Fibroblast of lung (primary cell): ENCODE measurements around the gene RAB44. TPM values are rescaled to one million over a fixed set of nuclear protein-coding genes. Genes with fewer than 3 reads are reported as not detected.

Source experiments
- DNase-seq, 2 donors: peaks; one replicate each; pipeline versions ENCODE4 v3.0.0 to v3.0.0-alpha.2; 2010; ENCODE audit warnings: low read depth in 2 of 2
- H2AFZ ChIP-seq: 2 replicates; pipeline ENCODE4 v1.5.1; 2012; ENCODE audit warnings: low read length, control low read depth, inconsistent platforms
- H3K27ac ChIP-seq: 2 replicates; pipeline ENCODE4 v1.5.1; 2011; ENCODE audit warnings: low read length, control low read depth; ENCODE audit not compliant: insufficient read depth
- H3K27me3 ChIP-seq: 2 replicates; pipeline ENCODE4 v1.5.1; 2011; ENCODE audit warnings: mild to moderate bottlenecking, low read length; ENCODE audit not compliant: control insufficient read depth, insufficient read depth
- H3K36me3 ChIP-seq: 2 replicates; pipeline ENCODE4 v1.5.1; 2011; ENCODE audit warnings: low read length; ENCODE audit not compliant: control insufficient read depth, insufficient read depth
- H3K4me1 ChIP-seq: 2 replicates; pipeline ENCODE4 v1.5.1; 2011; ENCODE audit warnings: low read length; ENCODE audit not compliant: control insufficient read depth, insufficient read depth; ENCODE audit errors: extremely low read depth
- H3K4me2 ChIP-seq: 2 replicates; pipeline ENCODE4 v1.5.1; 2011; ENCODE audit warnings: low read length, control low read depth; ENCODE audit not compliant: insufficient read depth; ENCODE audit errors: extremely low read depth
- H3K4me3 ChIP-seq, 4 experiments: fragments of 200-600 bp in 1 of 4; sonication (generic) in 1 of 4; replicated peaks in 1 of 4; 2 replicates each; pipeline ENCODE4 v1.5.1; 2011 to 2016; ENCODE audit warnings: low read length in 4 of 4, low read depth in 3 of 4, mild to moderate bottlenecking in 3 of 4, control low read depth in 2 of 4, inconsistent platforms in 1 of 4, mixed read lengths in 1 of 4; ENCODE audit not compliant: insufficient read depth in 1 of 4; ENCODE audit errors: control extremely low read depth in 1 of 4
- H3K79me2 ChIP-seq: 2 replicates; pipeline ENCODE4 v1.5.1; 2012; ENCODE audit warnings: mild to moderate bottlenecking, low read length, inconsistent platforms; ENCODE audit not compliant: control insufficient read depth, insufficient read depth
- H3K9ac ChIP-seq: 2 replicates; pipeline ENCODE4 v1.5.1; 2011; ENCODE audit warnings: mild to moderate bottlenecking, low read length, control low read depth; ENCODE audit not compliant: insufficient read depth
- H3K9me3 ChIP-seq: 2 replicates; pipeline ENCODE4 v1.5.1; 2012; ENCODE audit warnings: low read depth, low read length; ENCODE audit not compliant: control insufficient read depth, insufficient read depth
- H4K20me1 ChIP-seq: 2 replicates; pipeline ENCODE4 v1.5.1; 2011; ENCODE audit warnings: low read length; ENCODE audit not compliant: control insufficient read depth, insufficient read depth; ENCODE audit errors: extremely low read depth
- EZH2 ChIP-seq: IDR thresholded peaks from 2 replicates; pipeline ENCODE4 v1.5.1; 2012; ENCODE audit warnings: low read length, control low read depth, mild to moderate bottlenecking; ENCODE audit errors: missing control alignments
- polyA plus RNA-seq, 2 donors: library from polyadenylated mRNA; depleted of rRNA in 1 of 2; stranded (reverse) in 1 of 2; unstranded in 1 of 2; fragments of >200 nt; gene quantifications; 2 replicates each; pipeline ENCODE4 v1.2.1, GENCODE V29; 2011 to 2012; ENCODE audit warnings: missing spikeins in 1 of 2
- total RNA-seq: library from RNA; depleted of rRNA; stranded (reverse); fragments of >200 nt; gene quantifications from 2 replicates; pipeline ENCODE4 v1.2.1, GENCODE V29; 2014
- TF ChIP-seq, protein P1 (sequence below), 2 donors: IDR thresholded peaks in 1 of 2; conservative IDR thresholded peaks in 1 of 2; 1 replicate in 1 of 2; 2 replicates in 1 of 2; pipeline ENCODE4 v1.5.1; 2011 to 2012; ENCODE audit warnings: low read length in 2 of 2, control low read depth in 1 of 2, inconsistent platforms in 1 of 2, low read depth in 1 of 2, mild to moderate bottlenecking in 1 of 2

RAB44 gene
- total and polyA plus RNA-seq, 2 donors (not counting 1 experiment from before 2014, with no cell fraction given), result under 0.01 TPM; not detected in 1

DNA sequence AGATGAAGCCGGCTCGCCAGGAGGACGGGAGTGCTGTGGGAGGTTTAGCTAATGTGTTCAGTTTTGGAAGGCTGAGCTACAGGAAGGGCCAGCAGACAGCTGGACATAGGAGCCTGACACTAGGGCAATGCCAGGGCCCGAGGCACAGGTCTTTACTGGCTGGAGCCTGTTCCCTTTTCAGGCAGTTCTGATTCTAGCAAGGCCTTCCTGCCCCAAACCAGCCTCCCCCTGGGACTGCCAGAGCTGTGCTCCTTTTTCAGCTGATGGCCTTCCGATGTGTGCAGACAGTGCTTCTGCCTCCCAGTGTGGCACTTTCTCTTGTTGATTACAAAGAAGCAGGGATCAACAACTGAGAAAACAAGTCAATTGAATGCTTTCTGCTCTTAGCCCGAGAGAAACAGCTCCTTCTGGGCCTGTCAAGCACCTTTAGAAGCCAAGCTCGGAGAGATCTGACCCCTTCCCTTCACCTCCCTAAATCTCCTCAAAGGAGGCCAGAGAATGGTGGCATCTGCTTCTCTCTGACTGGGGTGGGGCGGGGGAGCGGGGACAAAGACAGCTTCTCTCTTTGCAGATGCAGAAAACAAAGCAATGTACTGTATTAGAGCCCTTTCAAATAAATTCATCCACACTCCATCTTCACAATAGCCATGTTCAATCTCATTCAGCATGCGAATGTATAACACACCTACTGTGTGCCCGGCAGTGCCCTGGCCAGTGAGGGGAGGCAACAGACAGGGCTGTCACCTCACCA is 63.2 kb downstream of the RAB44 start:
- no peaks in the 10 kb centered on the region for H3K79me2 ChIP-seq
- H4K20me1 ChIP-seq, result no peaks in the 10 kb centered on the region
- H3K4me1 ChIP-seq, result peaks cover 4% of the 10 kb centered on the region
- no peak for TF ChIP-seq EZH2
- TF ChIP-seq, protein P1, sequence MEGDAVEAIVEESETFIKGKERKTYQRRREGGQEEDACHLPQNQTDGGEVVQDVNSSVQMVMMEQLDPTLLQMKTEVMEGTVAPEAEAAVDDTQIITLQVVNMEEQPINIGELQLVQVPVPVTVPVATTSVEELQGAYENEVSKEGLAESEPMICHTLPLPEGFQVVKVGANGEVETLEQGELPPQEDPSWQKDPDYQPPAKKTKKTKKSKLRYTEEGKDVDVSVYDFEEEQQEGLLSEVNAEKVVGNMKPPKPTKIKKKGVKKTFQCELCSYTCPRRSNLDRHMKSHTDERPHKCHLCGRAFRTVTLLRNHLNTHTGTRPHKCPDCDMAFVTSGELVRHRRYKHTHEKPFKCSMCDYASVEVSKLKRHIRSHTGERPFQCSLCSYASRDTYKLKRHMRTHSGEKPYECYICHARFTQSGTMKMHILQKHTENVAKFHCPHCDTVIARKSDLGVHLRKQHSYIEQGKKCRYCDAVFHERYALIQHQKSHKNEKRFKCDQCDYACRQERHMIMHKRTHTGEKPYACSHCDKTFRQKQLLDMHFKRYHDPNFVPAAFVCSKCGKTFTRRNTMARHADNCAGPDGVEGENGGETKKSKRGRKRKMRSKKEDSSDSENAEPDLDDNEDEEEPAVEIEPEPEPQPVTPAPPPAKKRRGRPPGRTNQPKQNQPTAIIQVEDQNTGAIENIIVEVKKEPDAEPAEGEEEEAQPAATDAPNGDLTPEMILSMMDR (conservative IDR thresholded peaks at IDR 0.05 in 1 of 2, IDR thresholded peaks at IDR 0.05 in 1 of 2; ENCODE audit: low read depth in 1 of 2, low read length in 2 of 2), result no peak
- no peaks in the 10 kb centered on the region for H3K9me3 ChIP-seq
- H3K27ac ChIP-seq, result no peak overlapping the region
- H3K4me2 ChIP-seq, result no peak overlapping the region
- no peak overlapping the region for H3K4me3 ChIP-seq
- no peak overlapping the region for H2AFZ ChIP-seq
- no peaks in the 10 kb centered on the region for H3K36me3 ChIP-seq
- no peak overlapping the region for H3K9ac ChIP-seq
- H3K27me3 ChIP-seq, result peaks cover 5% of the 10 kb centered on the region
- DNase-seq, result no peak

- no peak for DNase-seq
- TF ChIP-seq, protein P1 (conservative IDR thresholded peaks at IDR 0.05 in 1 of 2, IDR thresholded peaks at IDR 0.05 in 1 of 2; ENCODE audit: low read depth in 1 of 2, low read length in 2 of 2), result no peak
- no peak for TF ChIP-seq EZH2
Measured at GRCh38 chr6:36762123-36762522, 64.5 kb downstream of the RAB44 start.

DNA sequence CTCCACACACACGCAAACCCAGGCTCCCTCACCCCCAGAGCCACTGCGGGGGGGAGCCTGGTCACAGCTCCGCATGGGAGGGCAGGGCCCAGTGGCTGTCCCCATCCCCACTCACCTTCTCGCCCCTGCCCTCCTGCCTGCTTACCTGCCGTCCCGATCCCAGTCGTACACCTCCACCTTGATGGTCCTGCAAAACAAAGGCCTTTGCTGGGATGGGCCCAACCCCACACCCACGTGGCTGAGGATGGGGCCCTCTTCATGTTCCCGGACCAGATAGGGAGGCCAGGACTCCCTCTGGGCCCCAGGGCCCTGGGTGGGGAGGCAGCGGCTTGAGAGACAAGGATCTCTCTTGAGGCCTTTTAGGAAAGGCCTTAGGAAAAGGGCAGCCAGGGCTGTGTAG is 67.6 kb downstream of the RAB44 start:
- H3K79me2 ChIP-seq, result no peaks in the 10 kb centered on the region
- DNase-seq, result no peak
- H3K9ac ChIP-seq, result no peak overlapping the region
- H3K4me1 ChIP-seq, result peaks cover 13% of the 10 kb centered on the region
- H3K9me3 ChIP-seq, result no peaks in the 10 kb centered on the region
- H3K36me3 ChIP-seq, result no peaks in the 10 kb centered on the region
- H4K20me1 ChIP-seq, result no peaks in the 10 kb centered on the region
- no peak overlapping the region for H3K4me3 ChIP-seq
- H3K27me3 ChIP-seq, result peaks cover 5% of the 10 kb centered on the region
- H3K27ac ChIP-seq, result no peak overlapping the region
- no peak overlapping the region for H3K4me2 ChIP-seq
- no peak overlapping the region for H2AFZ ChIP-seq
- no peak for TF ChIP-seq EZH2
- TF ChIP-seq, protein P1 (conservative IDR thresholded peaks at IDR 0.05 in 1 of 2, IDR thresholded peaks at IDR 0.05 in 1 of 2; ENCODE audit: low read depth in 1 of 2, low read length in 2 of 2), result no peak

More at GRCh38 chr6:36762123-36762522, 64.5 kb downstream of the RAB44 start:
- no peaks in the 10 kb centered on the region for H3K9me3 ChIP-seq
- H2AFZ ChIP-seq, result no peak overlapping the region
- H3K4me3 ChIP-seq, result no peak overlapping the region
- no peaks in the 10 kb centered on the region for H3K36me3 ChIP-seq
- no peaks in the 10 kb centered on the region for H3K79me2 ChIP-seq
- peaks cover 4% of the 10 kb centered on the region for H3K4me1 ChIP-seq
- H3K4me2 ChIP-seq, result no peak overlapping the region
- no peaks in the 10 kb centered on the region for H4K20me1 ChIP-seq
- H3K9ac ChIP-seq, result no peak overlapping the region
- H3K27me3 ChIP-seq, result peaks cover 5% of the 10 kb centered on the region
- H3K27ac ChIP-seq, result no peak overlapping the region
